AG10803 (cell line): ENCODE measurements around the gene ENO1.

Source experiments
- DNase-seq: peaks from one replicate; pipeline ENCODE4 v3.0.0; 2010; ENCODE audit warnings: low read depth
- H3K4me3 ChIP-seq: 2 replicates; pipeline ENCODE4 v1.5.1; 2011; ENCODE audit warnings: mild to moderate bottlenecking, low read length, control low read depth
- TF ChIP-seq, protein P1 (sequence below): conservative IDR thresholded peaks from 2 replicates; pipeline ENCODE4 v1.5.1; 2011; ENCODE audit warnings: mild to moderate bottlenecking, low read length, control low read depth, inconsistent platforms

Gene ENO1

DNA sequence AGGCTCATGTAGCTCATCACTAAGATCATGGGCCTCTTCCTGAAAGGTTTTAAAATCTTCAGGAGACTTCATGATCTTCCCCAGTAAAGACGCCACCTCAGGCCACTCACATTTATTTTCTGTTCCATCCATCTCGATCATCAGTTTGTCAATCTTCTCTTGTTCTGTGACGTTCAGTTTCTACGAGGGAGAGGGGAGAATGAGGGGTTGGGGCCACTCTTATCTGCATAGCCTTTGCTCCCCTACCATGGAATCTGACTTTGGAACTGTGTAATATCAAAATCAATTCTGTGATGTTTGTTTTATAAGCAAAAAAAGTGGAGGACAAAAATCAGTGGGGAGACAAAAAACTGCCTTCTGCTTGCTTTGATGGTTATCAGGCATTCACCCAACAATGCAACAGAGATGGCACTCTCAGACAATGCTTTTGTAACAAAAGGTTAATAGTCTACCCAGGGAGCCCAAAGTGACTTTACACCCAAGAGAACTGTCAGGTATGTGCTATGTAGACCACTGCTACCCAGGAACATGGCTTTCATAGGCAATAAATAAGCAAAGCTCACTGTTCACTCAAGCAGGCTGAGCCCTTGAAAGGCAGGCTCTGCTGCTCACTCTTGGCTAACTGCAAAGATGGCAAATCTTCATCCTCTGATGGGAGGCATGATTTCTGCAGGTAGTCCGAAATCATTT lies 10.5 kb downstream of the ENO1 start:
- TF ChIP-seq, protein P1, sequence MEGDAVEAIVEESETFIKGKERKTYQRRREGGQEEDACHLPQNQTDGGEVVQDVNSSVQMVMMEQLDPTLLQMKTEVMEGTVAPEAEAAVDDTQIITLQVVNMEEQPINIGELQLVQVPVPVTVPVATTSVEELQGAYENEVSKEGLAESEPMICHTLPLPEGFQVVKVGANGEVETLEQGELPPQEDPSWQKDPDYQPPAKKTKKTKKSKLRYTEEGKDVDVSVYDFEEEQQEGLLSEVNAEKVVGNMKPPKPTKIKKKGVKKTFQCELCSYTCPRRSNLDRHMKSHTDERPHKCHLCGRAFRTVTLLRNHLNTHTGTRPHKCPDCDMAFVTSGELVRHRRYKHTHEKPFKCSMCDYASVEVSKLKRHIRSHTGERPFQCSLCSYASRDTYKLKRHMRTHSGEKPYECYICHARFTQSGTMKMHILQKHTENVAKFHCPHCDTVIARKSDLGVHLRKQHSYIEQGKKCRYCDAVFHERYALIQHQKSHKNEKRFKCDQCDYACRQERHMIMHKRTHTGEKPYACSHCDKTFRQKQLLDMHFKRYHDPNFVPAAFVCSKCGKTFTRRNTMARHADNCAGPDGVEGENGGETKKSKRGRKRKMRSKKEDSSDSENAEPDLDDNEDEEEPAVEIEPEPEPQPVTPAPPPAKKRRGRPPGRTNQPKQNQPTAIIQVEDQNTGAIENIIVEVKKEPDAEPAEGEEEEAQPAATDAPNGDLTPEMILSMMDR, result no peak
- H3K4me3 ChIP-seq, result no peak overlapping the region
- DNase-seq, result no peak

DNA sequence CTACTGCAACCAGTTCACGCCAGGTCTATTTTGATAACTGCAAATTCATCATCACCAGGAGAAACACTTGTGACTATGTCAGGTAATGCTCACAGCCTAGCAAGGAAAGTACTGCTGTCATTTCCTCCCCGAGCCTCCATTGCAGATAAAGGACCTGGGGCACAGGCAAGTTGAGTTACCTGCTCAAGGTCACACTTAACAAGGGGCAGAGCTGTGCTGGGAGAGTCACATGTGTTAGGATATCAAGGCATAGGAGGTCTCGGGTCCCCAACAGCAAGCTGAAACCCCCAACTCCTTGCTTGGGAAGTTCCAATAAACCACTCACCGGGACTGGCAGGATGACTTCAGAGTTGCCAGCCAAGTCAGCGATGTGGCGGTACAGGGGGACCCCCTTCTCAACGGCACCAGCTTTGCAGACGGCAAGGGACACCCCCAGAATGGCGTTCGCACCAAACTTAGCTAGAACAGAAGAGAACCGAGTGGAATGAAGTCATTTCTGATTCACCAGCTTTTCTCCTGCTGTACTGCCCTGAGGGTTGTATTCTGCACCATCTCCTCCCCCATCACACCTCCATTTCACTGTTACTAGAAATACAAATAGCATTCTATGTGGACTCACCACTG lies 11.6 kb downstream of the ENO1 start:
- TF ChIP-seq, protein P1, result no peak
- no peak overlapping the region for H3K4me3 ChIP-seq
- no peak for DNase-seq

DNA sequence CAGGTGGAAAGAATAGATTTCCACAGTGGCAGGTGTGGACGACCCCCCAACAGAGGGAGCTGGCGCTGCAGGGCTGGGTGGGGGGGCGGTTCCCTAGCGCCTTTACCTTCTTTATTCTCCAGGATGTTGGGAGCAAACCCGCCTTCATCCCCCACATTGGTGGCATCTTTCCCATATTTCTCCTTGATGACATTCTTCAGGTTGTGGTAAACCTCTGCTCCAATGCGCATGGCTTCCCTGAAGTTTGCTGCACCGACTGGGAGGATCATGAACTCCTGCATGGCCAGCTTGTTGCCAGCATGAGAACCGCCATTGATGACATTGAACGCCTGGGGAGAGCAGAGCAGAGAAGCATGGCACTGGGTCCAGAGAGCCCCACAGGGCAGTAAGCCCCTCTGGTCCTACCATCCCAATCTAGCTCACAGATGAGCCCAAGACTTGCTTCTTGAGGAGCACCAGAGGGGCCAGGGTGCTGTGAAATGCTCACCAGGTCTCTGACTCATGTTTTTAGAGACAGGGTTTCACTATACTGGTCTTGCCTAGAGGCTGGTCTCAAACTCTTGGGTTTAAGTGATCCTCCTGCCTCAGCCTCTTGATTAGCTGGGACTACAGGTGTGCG lies 12.2 kb downstream of the ENO1 start:
- H3K4me3 ChIP-seq, result no peak overlapping the region
- TF ChIP-seq, protein P1, result no peak
- no peak for DNase-seq

DNA sequence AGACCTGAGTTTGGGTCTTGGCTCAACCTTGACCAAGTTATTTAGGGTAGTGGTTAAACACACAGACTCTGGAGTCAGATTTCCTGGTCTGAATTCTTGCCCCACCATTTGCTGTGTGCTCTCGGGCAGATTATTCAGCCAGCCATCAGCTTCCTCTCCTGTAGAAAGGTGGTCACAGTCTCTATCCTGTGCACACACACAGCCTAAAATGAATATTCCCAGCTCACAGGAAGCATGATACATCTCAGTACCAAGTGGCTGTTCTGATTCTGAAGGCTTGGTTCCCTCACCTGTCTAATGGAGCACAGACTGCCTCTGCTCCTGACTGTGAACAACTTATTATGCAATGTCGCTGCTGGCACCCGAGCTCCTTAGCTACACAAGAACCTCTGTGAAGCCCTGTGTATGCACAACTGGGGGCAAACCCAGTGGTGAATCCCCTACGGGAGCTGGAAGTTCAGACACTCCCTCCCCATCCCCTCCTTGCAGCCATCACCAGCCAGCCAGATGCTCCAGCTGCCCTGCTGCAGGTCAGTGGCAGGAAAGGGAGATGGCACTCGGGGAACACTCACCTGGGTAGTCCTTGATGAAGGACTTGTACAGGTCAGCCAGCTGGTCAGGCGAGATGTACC lies 13.7 kb downstream of the ENO1 start:
- DNase-seq, result no peak
- H3K4me3 ChIP-seq, result no peak overlapping the region
- TF ChIP-seq, protein P1, result no peak

DNA sequence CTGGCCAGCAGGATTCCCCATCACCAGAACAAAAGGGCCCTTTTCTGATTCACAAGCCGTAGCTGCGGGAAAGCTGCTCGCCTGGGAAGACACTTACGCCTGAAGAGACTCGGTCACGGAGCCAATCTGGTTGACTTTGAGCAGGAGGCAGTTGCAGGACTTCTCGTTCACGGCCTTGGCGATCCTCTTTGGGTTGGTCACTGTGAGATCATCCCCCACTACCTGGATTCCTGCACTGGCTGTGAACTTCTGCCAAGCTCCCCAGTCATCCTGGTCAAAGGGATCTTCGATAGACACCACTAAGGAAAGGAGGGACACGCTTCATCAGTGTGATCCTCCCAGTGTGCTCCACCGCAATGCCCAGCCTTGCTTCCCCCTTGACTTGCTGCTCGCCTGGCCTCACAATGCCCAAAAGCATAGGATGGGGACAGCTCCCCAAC lies 14.7 kb downstream of the ENO1 start:
- H3K4me3 ChIP-seq, result no peak overlapping the region
- DNase-seq, result no peak
- TF ChIP-seq, protein P1, result no peak

DNA sequence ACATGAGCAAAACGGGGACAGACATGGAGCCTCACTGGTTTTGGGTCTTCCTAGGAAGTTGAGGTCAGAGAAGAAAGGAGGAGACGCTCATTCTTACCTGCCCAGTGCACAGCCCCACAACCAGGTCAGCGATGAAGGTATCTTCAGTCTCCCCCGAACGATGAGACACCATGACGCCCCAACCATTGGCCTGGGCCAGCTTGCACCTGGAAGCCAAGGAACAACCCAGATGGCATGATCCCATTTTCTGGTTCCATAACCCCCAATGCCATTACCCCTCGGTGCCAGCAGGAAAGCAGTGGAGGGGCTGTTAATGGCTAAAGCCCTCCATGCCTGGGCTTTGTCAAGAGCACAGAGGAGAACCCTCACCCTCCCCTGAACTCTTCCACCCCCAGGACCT lies 15.3 kb downstream of the ENO1 start:
- DNase-seq, result no peak
- no peak overlapping the region for H3K4me3 ChIP-seq
- TF ChIP-seq, protein P1, result no peak
